NCI-H748 (cell line): ENCODE data around the gene PDHX.
A peak's percentile ranks its signal among the peaks of the same experiment; 100 is the strongest.
"Not testable (repeated sequence)": the region's sequence is repeated elsewhere in the genome, so short reads cannot be mapped to it uniquely, and the experiment has no call there.

ENCODE experiments used
- DNase-seq: peaks from one replicate; lab custom pipeline; 2025; ENCODE audit not compliant: unreplicated experiment; lab: John Stamatoyannopoulos, UW

Gene PDHX

GRCh38 chr11:34916015-34916842 lies at the start of gene PDHX, which contains the start of gene APIP:
TSS of gene PDHX (plus strand) at chr11:34916618. CDS start at chr11:34916656, 38 bp downstream.
TSS of gene APIP (minus strand) at chr11:34916379. CDS start at chr11:34916284, 95 bp downstream.
- DNase-seq: peak; percentile 99

GRCh38 chr11:34869425-34869824 lies 47.0 kb upstream of the PDHX start:
- no peak for DNase-seq

- no peak for DNase-seq
Observed at GRCh38 chr11:34870548-34871196, 45.7 kb upstream of the PDHX start.

GRCh38 chr11:34874202-34874601 lies 42.2 kb upstream of the PDHX start:
- no peak for DNase-seq

- DNase-seq: no peak
Observed at GRCh38 chr11:34877375-34877975, 38.9 kb upstream of the PDHX start.

GRCh38 chr11:34881900-34882299 lies 34.5 kb upstream of the PDHX start:
- no peak for DNase-seq

- DNase-seq: no peak
Observed at GRCh38 chr11:34886609-34887008, 29.8 kb upstream of the PDHX start.

- DNase-seq: no peak
Observed at GRCh38 chr11:34887260-34887659, 29.2 kb upstream of the PDHX start.

- DNase-seq: peak; percentile 28
Observed at GRCh38 chr11:34890089-34890488, 26.3 kb upstream of the PDHX start.

- DNase-seq: peak; percentile 69
Observed at GRCh38 chr11:34890812-34891211, 25.6 kb upstream of the PDHX start.

GRCh38 chr11:34891611-34892010 lies 24.8 kb upstream of the PDHX start:
- DNase-seq: no peak

- no peak for DNase-seq
Observed at GRCh38 chr11:34893416-34893815, 23.0 kb upstream of the PDHX start.

- not testable (repeated sequence) for DNase-seq
Observed at GRCh38 chr11:34896191-34896590, 20.2 kb upstream of the PDHX start.

GRCh38 chr11:34897171-34897870 lies 19.1 kb upstream of the PDHX start:
- DNase-seq: no peak

- no peak for DNase-seq
Observed at GRCh38 chr11:34898474-34898873, 17.9 kb upstream of the PDHX start.

GRCh38 chr11:34899633-34900016 lies 16.8 kb upstream of the PDHX start:
- no peak for DNase-seq

GRCh38 chr11:34904421-34904955 lies 11.9 kb upstream of the PDHX start:
- DNase-seq: peak; percentile 77

- peak; percentile 12 for DNase-seq
Observed at GRCh38 chr11:34905666-34906065, 10.8 kb upstream of the PDHX start.

GRCh38 chr11:34907934-34908593 lies 8.4 kb upstream of the PDHX start:
- DNase-seq: peak; percentile 6

- DNase-seq: no peak
Observed at GRCh38 chr11:34909415-34909814, 7.0 kb upstream of the PDHX start.
